GM21526 (cell line): ENCODE results near the gene AFAP1.
"Not testable (repeated sequence)": the region's sequence is repeated elsewhere in the genome, so short reads cannot be mapped to it uniquely, and the experiment has no call there.

Experiments
- ATAC-seq: cut with Tn5 transposase; IDR thresholded peaks from one replicate; pipeline ENCODE4 v1.9.1; 2021; ENCODE audit warnings: moderate library complexity; ENCODE audit not compliant: unreplicated experiment, low FRiP score

Gene AFAP1

GRCh38 chr4:7924163-7924562, 15.5 kb downstream of the AFAP1 start:
- ATAC-seq: no peak

DNA sequence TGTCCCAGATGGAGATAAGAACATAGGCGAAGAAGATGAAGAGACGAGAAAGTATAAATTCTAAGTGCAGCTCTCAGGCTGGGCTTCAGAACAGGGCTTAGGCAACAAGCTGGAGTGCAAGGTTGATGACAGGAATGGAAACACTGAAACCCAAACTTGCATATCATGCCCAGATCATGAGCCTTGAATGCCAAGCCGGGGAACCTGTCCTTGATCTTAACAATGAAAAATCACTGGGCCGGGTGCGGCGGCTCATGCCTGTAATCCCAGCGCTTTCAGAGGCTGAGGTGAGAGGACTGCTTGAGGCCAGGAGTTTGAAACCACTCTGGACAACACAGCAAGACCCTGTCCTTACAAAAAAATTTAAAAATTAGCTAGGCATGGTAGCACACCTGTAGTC, 17.2 kb downstream of the AFAP1 start:
- no peak for ATAC-seq

- ATAC-seq: no peak
These were observed 20.7 kb downstream of the AFAP1 start for GRCh38 chr4:7918981-7919380.

DNA sequence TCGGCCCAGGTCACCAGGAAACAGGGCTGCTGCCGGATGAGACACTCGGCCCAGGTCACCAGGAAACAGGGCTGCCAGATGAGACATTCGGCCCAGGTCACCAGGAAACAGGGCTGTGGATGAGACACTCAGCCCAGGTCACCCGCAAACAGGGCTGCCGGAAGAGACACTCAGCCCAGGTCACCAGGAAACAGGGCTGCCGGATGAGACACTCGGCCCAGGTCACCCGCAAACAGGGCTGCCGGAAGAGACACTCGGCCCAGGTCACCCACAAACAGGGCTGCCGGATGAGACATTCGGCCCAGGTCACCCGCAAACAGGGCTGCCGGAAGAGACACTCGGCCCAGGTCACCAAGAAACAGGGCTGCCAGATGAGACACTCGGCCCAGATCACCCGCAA, 21.5 kb downstream of the AFAP1 start:
- not testable (repeated sequence) for ATAC-seq

GRCh38 chr4:7917669-7918068, 22.0 kb downstream of the AFAP1 start:
- ATAC-seq: no peak

DNA sequence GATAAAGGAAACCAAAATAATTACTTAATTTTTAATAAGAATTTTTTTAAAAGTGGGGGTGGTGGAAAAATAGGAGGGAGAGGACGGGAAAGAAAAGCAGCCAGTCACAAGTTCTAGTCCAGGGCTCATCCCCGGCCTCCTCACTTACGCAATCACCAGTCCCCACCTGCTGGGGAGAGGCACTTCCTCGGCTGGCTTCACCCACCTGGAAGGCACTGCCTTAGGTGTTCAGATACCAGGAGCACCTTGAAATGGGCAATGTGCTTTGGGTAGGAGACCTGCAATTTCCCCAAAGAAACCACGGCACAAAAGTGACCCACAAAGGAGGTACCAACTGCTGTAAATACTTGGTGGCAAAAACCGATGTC, 23.8 kb downstream of the AFAP1 start:
- no peak for ATAC-seq

GRCh38 chr4:7912826-7913225, 26.8 kb downstream of the AFAP1 start:
- no peak for ATAC-seq

GRCh38 chr4:7910952-7911578, 28.6 kb downstream of the AFAP1 start:
- no peak for ATAC-seq

DNA sequence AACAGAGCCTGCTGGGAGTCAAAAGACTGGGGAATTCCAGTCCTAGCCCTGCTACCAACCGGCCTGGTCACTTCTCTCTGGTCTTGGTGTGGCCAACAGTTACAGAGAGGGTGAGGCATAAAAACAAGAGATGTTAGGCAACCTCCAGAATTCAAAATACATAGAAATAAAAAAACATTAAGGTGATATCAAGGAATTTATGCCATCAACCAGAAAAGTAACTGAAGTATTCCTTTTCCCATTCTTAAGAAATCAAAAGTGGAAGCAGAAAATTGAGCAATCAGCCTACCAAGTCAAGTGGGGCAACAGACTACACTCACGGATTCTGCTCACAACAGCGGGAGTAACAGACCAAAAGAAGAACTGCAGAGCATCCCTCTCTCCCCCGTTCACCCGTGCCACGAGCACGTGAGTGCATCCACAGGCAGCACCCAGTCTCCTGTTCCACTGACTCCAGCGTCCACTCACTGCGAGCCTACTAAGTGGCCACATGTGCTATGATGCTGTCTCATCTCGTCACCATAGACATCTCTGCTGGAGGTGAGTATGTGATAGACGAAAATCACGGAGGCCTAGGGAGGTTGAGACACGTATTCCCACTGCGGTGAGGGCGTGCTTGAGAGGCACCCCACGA, 29.3 kb downstream of the AFAP1 start:
- no peak for ATAC-seq

GRCh38 chr4:7909463-7910262, 30.0 kb downstream of the AFAP1 start:
- no peak for ATAC-seq

DNA sequence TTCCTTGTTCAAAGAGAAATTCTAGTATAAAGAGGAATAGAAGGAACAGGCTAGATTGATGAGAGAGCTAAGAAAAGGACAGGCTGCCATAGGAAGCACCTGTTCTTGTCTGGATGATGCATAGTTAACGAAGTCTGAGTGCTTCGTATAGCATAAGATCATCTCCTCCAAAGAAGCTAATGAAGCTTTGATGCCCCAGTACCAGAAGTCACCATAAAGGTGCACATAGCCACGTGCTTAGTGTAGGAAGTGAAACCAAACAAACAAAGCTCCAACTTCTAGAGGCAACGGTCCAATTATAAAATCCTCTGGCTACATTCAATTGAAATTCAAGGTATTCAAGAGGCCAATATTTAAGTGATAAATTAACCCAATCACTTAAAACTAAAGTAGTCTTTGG, 31.0 kb downstream of the AFAP1 start:
- no peak for ATAC-seq

- no peak for ATAC-seq
These were observed 32.5 kb downstream of the AFAP1 start for GRCh38 chr4:7907142-7907541.

DNA sequence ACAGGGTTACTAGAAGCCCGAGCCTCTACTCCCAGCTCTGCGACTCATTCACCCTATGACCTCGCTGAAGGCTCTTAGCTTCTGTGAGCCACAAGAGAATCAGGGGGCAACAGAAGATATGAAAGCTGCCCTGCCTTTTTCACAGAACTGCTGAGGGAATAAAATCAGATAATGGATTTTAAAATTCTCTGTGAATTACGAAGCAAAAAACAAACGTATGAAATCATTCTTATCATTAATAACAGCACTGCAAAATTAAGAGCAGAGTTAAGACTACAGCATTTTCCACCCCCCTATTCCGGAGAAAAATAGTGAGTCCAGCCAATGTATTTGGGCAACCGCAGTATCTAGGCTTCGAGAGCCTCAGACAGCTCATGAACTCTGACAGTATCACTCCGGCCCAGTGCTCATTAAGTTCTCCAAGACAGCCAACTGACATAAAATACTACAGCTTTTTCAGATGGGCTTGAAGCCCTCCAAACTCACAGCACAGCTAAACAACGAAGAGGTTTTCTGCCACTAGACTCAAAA, 33.4 kb downstream of the AFAP1 start:
- ATAC-seq: no peak

DNA sequence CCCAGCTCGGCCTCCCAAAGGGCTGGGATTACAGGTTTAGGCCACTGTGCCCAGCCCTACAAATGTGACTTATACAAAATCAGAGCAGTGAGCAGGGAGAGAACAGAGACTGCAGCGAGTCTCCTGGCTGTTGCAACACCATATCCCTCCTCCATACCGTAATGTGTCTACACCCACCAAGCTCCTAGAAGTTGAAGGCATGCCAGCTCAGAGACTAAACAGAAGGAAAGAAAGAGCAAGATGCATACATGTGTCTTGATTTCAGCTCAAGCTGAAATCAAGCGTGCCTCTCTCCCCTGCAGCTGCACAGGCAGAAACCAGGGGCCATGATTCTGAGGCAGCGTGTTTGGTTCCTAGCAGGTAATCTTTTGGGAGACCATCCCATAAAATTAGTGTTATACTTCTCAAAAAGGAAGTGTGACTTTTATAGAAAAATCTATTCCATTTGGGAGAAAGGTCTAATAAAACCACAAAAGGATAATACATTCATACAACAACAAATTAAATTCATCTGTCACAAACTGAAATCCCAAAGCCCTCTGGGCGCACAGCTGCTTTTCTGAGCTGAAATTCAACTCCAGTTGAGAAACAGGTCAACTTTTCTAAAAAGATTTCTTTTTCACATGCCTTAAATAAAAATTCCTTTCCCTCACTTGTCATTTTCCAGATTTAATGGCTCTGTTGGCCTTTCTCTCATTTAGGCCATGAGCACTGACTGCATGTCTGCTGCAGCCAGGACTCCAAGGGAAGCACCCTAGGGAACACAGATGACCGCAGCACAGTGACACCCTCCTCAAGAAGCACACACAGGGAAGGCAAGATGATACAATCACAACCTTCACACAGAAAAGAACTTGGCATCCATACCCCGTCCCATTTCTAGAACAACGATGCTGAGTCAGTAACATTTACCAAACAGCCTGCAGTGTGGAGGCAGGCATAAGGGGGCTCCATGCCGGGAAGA, 34.4 kb downstream of the AFAP1 start:
- ATAC-seq: no peak

GRCh38 chr4:7903791-7904516, 35.7 kb downstream of the AFAP1 start:
- ATAC-seq: no peak

GRCh38 chr4:7902826-7903225, 36.8 kb downstream of the AFAP1 start:
- no peak for ATAC-seq

- ATAC-seq: no peak
These were observed 37.5 kb downstream of the AFAP1 start for GRCh38 chr4:7902101-7902553.

- no peak for ATAC-seq
These were observed 38.3 kb downstream of the AFAP1 start for GRCh38 chr4:7901311-7901885.

DNA sequence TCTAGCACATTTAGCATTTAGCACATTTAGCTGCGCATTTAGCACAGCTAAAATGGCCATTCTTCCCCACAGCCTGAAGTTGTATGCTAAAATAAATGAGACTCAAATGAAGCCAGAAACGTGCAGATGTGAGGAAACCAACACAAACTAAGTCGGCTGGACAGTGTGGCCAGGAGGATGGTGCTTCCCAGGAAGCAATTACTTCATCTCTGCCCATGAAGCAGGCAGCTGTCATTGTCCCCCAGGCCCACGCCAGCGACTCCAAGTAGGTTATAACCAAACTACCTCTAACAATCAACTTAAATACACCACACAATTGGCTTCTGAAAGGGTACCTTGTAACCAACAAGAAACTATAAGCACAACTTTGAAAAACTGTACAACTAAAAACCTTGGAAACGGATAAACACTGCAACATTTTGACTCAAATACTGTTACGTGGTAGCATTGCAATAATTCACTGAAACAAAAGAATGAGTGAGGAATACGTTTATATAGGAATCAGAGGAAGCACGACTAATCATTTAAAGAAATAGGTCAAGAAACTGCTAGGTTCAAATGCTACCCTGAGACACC, 39.2 kb downstream of the AFAP1 start:
- no peak for ATAC-seq
